GM12892 (cell line): ENCODE measurements around the gene CCDC40.

Experiments used
- DNase-seq: peaks from one replicate; pipeline ENCODE4 v3.0.0; 2011; ENCODE audit not compliant: insufficient read length
- FAIRE-seq: peaks from 2 replicates; lab custom pipeline; 2011; peaks lifted over from hg19 to GRCh38; lab: Jason Lieb, UNC
- POLR2A ChIP-seq: IDR thresholded peaks from 2 replicates; pipeline ENCODE4 v1.6.1; 2011; ENCODE audit warnings: low read depth, low read length, control low read depth
- POLR2AphosphoS5 ChIP-seq: IDR thresholded peaks from 2 replicates; pipeline ENCODE4 v1.6.1; 2011; ENCODE audit warnings: low read depth, low read length, control low read depth
- TAF1 ChIP-seq: IDR thresholded peaks from 2 replicates; pipeline ENCODE4 v1.6.1; 2011; ENCODE audit warnings: low read depth, mild to moderate bottlenecking, control low read depth, low read length, borderline replicate concordance

The CCDC40 gene

DNA sequence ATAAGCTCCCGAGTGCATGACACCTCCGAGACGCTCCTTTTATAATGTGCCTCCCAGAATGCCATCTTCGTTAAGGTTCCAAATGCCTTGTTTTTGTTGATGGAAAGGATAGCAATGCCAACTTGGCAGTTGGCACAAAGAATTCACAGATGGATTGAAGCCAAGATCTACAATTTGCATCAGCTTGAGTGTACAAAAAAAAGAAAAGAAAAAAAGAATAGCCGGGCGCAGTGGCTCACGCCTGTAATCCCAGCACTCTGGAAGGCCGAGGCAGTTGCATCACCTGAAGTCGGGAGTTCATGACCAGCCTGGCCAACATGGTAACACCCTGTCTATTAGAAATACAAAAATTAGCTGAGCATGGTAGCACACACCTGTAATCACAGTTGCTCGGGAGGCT, 8.4 kb upstream of the CCDC40 start:
- no peak for TF ChIP-seq POLR2AphosphoS5
- FAIRE-seq (no peak), DNase-seq (no peak)

DNA sequence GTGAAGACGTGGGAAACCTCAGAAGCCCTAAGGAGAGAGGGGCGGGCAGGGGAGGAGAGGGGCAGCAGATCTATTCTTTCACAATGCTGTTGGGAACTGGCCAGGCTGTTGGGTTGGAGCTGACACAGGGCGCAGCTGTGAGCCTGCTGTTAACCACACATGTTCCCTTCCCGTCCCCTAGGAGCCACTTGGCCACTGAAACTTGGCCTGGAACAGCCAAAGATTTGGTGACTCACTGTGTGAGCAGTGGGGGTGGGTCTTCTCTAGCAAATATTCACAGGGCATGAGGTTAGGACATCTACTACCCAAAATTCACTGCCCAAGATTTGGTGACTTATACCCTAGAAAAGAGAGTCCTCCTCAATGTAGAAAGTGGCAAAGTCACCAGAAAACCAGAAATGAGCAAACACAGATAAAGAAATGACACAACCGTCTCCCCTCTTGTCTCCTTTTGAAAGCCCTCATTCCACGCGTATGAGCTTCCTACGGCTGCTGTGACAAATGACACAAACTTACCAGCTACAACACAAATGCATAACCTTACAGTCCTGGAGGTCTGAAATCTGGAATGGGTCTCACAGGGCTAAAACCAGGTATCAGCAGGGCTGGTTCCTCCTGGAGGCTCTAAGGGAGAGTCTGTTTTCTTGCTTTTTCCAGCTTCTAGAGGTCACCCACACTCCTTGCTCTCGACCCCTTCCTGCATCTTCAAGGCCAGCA, 7.0 kb upstream of the CCDC40 start:
- FAIRE-seq, result no peak
- no peak for TF ChIP-seq TAF1
- no peak for TF ChIP-seq POLR2AphosphoS5
- no peak for TF ChIP-seq POLR2A
- no peak for DNase-seq

DNA sequence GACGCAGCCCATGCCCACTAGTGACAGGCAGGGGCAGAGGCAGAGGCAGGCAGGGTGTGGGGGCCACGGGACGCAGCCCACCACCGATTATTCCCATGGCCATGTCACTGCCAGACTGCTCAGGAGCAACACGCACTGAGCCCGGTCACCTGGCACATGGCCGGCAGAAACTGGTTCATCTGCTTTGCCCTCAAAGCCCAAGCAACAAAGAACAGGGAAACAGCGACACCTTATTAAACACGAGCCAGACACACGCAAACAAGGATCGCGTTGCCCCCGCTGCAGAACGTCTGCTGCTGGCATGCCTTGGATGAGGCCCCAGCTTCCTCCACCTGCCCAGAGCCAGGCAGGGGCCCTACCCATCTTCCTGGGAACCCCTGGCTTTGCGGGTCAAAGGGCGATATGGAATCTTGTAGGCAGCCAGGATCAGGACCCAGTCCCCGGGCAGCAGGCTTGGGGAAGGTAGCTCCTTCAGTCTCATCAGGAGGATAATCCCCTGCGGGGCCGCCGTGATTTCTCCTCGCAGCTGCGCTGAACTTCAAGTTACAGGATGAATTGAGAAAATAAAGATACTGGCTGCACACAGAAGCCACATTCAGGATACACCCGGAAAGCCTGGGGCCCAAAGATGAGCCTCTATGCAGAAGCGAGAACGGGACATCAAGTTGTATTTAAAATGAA, 5.6 kb upstream of the CCDC40 start:
- TF ChIP-seq POLR2AphosphoS5, result no peak
- no peak for TF ChIP-seq POLR2A
- TF ChIP-seq TAF1, result no peak
- FAIRE-seq (no peak), DNase-seq (no peak)

DNA sequence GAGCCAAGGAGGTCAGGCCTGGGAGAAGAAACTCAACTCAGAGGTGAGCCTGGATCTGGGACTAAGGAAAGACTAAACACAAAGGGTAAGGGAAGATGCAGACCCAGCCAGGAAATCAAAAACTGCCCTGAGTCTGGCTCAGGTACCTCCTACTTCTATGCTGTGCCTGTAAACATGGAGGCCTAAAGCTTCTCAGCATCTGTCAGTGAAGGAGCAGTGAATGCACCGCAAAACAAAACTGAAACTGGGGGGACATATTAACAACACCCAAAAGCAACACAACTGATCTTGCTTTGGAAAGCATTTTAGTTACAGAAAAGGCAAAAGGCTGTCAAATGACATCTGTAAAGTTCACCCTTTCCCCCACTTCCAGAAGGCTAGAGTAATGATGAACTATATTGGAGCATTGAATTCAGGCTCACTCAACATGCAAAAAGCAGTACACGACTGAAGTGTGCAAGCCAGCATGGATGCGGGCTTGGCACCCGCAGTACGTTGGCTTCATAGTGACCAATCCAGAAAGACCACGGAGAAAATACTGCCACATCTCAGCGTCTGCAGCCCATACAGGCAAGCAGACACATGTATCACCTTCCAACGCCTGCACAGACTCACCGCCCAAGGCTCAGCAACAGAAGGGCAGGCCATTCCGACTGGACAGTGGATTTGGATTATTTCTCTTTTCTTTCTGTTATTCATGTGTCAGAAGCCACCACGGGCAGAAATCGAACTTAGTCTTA, 4.6 kb upstream of the CCDC40 start:
- FAIRE-seq (no peak), DNase-seq (no peak)
- TF ChIP-seq POLR2AphosphoS5 (no peak), TAF1 (no peak), POLR2A (no peak)

DNA sequence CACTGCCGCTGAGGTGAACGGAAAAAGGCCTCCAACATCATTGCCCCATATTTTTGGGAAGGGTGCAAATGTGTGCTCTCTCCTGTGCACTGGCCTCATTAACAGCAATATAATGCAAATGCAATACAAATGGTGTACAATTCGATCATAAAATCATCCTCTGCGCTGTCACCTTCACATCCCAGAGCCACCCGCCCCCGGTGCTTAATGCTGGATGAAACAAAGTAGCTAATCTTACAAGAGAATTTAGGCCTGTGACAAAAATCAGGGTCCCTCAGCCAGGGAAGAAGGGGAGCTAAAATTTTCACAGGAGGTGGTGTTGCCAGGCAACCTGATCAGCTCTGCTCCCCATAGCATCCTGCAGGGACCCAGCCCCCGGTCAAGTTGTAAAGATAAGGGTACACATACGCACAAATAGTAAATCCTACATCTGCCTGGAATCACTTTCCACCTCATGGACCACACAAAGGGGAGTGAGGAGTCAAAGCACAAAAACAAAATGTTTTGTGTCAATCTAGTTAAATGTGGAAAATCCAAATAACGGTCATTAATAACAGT, 3.7 kb upstream of the CCDC40 start:
- FAIRE-seq (no peak), DNase-seq (no peak)
- no peak for TF ChIP-seq POLR2AphosphoS5
- no peak for TF ChIP-seq TAF1
- no peak for TF ChIP-seq POLR2A

DNA sequence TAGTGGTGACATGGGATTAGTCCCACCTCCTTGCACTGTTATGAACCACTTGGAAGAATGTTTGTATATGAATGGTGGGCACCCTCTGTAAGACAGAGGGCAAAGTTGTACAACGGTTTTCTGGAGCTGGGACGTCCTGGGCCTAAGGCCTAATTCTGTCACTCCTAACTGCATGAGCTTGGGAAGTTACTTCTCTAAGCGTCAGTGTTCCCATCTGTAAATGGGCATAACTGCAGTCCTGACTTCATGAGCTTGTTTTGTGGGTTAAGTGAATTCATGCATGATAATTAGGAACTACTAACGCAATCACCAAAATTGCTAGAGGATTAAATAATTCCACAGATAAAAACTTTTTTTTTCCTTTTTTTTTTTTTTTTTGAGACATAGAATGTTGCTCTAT, 2.6 kb upstream of the CCDC40 start:
- TF ChIP-seq POLR2A (no peak), TAF1 (no peak), POLR2AphosphoS5 (no peak)
- DNase-seq (no peak), FAIRE-seq (no peak)

DNA sequence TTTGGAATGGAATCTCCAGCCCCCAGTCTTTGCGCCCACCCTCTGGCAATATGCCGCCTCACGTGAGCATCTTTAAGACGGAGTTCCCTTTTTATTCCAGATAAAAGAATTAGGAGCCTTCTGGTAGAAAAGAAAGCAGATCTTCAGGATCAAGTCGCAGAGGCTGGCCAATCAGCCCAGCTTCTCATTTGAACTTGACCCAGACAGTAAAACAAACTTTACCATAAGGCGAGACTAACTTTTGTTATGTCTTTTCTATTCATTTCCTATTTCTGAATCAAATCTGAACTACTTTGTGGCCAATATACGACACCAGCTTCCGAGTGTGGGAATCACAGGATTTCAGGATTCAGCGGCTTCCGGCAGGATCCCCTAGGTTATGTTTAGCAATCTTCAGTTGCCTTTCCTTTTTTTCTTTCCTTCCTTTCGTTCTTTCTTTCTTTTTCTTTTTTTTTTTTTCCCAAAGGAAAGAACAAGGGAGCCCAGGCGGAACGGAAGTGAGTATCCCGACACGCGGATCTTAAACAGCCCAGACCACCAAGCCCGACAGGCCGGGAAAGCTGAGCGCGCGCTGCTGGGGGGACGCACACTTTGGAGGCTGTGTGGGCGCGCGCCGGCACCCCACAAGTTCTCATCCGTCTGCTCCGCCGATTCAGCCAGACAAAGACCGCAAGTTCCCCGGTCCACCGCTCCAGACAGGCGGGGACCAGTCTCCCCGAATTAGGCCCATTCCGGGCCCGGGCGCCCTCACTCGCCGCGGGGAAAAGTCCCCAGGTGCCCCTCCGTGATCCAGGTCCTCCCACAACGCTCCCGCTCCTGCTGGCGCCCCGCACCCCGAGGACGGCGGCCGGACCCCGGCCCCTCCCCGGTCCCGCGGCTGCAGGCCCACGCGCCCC, 1.4 kb upstream of the CCDC40 start:
- DNase-seq, result no peak
- no peak for TF ChIP-seq TAF1
- no peak for TF ChIP-seq POLR2A
- no peak for TF ChIP-seq POLR2AphosphoS5
- FAIRE-seq, result no peak

DNA sequence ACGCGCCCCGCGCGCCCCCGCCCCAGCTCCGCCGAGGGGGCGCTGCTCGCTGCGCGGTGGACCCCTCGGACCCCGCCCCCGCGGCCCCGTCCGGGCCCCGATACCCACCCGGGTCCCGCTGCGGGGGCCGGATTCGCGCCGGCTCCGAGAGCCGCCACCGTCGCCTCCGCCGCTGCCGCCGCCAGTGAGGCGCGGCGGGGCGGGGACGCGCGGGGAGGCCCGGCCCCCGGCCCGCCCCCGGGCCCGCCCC, 830 bp upstream of the CCDC40 start, which contains the start of gene TBC1D16:
TSS of gene TBC1D16 (minus strand) at position 186 of the 250 bp plus-strand sequence. CDS start 22,325 bp downstream, outside the sequence.
- TF ChIP-seq POLR2A (no peak), POLR2AphosphoS5 (no peak), TAF1 (no peak)
- FAIRE-seq, result no peak
- no peak for DNase-seq

DNA sequence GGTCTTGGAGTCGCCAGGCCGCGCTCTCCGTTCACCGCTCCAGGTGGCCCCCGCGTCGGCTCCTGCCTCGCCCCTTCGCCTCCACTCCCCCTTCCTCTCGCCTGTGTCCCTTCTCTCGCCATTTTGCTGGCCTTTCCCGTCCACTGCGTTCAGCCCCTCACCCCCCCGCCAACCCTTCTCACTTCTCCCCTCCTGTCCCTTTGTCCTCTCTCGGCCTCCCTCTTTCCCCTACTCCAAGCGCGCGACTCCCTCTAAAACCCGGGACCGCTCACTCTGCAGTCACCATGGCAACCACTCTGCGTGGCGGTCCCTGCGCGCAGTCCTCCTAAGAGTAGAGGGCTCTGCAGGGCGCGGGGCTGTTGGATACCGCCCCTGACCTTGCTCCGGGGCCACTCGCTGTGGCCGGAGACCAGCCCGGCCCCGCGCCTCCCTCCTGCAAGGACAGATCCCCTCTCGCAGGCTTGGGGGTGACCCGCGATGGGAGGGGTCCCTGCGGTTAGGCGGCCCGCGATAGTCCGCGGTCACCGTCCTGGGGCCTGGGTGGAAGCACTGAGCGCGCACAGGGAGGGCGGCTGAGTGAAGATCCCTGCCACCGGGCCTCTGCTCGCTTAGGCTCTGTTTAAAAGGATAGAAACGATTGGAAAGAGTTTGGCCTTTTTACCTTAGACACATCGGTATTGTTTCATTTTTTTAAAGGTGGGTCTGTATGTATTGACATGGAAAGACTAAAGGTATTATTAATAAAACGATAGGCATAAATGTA, 454 bp downstream of the CCDC40 start:
- TF ChIP-seq TAF1, result no peak
- no peak for TF ChIP-seq POLR2AphosphoS5
- TF ChIP-seq POLR2A, result no peak
- FAIRE-seq (no peak), DNase-seq (no peak)

DNA sequence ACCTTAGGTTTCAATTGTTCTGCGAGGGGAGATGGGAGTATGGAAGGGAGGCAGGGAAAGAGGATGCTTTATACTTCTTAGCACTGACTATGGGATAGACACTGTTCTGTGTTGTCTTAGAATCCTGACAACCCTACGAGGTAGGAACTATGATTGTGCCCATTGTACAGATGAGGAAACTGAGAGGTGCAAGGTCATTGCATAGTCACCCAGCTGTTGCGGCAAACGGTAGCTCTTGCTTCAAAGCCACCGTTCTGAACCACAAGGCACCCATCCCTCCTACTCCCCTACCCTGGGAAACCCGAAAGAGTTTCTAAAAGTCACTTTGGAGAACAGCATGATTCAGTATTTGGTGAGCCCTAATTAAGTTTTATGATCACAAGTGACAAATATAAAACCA, 7.5 kb downstream of the CCDC40 start:
- no peak for DNase-seq
- no peak for FAIRE-seq
- no peak for TF ChIP-seq TAF1
